Measurements from ENCODE around the gene ANKRD30A.
"Not testable (repeated sequence)": the region's sequence is repeated elsewhere in the genome, so short reads cannot be mapped to it uniquely, and the experiment has no call there.

ANKRD30A gene, protein sequence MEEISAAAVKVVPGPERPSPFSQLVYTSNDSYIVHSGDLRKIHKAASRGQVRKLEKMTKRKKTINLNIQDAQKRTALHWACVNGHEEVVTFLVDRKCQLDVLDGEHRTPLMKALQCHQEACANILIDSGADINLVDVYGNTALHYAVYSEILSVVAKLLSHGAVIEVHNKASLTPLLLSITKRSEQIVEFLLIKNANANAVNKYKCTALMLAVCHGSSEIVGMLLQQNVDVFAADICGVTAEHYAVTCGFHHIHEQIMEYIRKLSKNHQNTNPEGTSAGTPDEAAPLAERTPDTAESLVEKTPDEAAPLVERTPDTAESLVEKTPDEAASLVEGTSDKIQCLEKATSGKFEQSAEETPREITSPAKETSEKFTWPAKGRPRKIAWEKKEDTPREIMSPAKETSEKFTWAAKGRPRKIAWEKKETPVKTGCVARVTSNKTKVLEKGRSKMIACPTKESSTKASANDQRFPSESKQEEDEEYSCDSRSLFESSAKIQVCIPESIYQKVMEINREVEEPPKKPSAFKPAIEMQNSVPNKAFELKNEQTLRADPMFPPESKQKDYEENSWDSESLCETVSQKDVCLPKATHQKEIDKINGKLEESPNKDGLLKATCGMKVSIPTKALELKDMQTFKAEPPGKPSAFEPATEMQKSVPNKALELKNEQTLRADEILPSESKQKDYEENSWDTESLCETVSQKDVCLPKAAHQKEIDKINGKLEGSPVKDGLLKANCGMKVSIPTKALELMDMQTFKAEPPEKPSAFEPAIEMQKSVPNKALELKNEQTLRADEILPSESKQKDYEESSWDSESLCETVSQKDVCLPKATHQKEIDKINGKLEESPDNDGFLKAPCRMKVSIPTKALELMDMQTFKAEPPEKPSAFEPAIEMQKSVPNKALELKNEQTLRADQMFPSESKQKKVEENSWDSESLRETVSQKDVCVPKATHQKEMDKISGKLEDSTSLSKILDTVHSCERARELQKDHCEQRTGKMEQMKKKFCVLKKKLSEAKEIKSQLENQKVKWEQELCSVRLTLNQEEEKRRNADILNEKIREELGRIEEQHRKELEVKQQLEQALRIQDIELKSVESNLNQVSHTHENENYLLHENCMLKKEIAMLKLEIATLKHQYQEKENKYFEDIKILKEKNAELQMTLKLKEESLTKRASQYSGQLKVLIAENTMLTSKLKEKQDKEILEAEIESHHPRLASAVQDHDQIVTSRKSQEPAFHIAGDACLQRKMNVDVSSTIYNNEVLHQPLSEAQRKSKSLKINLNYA (N-terminal part only)

DNA sequence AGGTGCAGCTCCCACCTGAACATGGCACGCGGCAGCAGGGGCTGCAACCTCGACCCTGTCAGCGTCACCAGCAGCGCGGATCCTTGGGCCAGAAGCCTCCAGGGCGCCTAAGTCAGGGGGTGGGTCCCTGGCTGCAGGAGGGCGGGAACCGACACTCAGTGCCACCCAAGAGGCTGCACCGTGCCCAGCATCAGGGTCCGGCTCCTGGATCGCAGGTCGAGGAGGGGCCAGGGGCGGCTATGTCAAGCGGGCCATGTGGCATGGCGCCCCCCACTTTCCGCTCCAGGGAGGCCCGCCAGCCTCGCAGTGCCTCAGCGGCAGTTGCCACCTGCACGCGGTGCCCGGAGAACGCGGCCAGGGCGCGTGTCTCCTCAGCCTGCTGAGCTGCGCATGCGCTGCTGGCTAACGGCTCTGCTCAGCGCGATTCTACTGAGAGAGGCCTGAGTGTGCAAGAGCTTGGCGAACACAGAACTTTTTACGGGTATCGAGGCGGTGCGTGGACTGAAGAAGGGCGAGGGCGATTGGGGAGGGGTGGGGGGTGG lies at the start of gene ANKRD30A:
TSS of gene ANKRD30A (plus strand) at position 408 of the 542 bp plus-strand sequence. CDS start 190 bp downstream, outside the sequence.
- no peak for DNase-seq

DNA sequence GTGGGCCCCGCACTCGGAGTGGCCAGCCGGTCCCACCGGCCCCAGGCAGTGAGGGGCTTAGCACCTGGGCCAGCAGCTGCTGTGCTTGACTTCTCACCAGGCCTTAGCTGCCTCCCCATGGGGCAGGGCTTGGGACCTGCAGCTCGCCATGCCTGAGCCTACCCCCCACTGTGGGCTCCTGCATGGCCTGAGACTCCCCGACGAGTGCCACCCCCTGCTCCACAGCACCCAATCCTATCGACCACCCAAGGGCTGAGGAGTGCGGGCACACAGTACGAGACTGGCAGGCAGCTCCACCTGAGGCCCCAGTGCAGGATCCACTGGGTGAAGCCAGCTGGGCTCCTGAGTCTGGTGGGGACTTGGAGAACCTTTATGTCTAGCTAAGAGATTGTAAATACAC lies 49.3 kb upstream of the ANKRD30A start:
- not testable (repeated sequence) for DNase-seq

DNA sequence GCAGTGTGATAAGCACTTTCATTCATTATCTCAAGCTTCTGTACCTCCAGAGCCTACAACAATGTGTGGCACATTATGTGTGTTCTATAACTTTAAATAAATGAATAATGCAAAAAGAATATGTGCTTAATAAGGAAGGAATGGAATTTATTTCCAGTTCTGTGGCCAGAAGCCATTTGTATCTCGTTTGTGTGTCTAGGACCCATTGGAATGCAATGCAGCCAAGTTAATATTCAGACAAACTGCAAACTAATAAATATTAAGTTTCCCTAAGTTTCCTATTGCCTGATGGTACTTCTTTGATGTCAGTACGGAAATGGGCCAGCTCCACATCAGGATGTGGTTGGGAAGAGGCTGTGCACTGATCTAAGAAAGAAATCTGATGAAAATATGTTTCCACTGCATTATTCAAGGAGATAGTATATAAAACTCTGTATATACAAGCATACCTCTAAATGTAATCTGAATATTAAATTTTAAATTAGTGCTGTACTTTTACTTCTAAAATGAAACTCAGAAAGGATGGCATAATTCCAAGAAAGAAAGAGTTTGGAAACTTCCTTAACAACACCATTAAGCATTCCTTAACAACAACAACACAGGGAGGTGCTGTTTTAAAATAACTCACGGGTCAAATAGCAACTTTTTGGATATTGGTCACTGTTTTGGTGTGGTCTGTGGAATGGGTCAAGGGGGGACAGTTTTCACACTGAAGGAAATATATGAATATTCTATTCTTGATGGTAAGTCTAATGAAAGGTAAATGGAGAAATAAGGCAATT lies 29.4 kb upstream of the ANKRD30A start:
- no peak for DNase-seq

DNA sequence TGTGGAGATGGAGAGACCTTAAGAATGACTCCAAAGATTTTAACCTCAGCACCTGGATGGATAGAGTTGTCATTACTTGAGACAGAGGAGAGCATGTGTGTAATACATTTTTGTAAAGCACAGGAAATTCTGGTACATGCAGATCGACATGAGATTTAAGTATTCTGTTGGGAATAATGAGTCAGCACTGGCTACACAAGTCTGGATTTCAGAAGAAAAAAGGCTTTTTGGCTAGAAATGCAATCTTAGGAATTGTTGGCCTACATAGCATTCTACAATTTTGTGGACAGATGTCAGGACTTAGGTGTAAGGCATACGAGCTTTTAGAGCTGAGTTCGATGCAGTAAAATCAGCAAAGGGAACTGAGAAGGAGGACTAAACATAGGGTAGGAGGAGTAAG lies 24.1 kb upstream of the ANKRD30A start:
- DNase-seq = no peak

DNA sequence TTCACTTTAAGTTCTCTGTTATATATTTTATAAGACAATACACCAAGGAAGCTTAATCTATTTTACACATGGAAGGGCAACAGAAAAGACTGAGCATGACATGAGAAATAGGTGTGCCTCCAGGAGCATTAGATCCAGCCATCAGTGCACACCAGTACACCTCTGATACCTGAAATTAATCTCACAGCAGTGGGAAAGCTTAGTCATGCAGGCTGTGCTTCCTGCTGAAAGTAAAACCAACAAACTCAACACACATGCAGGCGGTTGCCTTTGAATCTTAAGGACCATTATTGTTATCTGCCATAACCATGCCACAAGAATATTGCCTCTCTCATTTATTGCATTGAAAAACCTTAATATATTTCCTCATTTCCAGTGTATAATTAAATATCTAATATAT lies 16.4 kb upstream of the ANKRD30A start:
- DNase-seq = no peak

DNA sequence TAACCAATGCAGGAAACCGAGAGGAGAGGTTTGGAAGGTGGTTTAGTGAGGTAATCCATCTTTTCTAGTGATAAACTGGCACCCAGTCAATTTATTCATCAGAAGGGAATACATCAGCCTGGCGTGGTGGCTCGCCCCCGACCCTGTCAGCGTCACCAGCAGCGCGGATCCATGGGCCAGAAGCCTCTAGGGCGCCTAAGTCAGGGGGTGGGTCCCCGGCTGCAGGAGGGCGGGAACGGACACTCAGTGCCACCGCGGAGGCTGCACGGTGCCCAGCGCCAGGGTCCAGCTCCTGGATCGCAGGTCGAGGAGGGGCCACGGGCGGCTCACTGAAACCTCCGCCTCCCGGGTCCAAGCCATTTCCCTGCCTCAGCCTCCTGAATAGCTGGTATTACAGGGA lies 866 bp upstream of the ANKRD30A start:
- no peak for DNase-seq

DNA sequence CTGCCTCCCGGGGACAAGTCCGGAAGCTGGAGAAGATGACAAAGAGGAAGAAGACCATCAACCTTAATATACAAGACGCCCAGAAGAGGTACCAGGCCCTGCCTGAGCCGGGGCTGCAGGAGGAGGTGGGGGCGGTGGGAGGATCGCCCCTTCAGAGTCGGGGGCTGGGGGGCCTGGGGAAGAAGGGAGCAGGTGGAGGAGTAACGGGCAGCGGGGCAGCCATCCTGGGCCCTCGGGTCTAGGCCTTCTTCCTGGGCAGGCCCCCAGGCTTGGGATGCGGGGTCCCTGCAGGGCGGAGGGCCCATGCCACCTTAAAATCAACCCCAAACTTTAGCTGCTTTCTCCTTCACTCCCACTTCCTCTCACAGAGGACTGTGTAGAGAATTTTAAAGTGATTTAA lies 523 bp downstream of the ANKRD30A start:
- DNase-seq = no peak

DNA sequence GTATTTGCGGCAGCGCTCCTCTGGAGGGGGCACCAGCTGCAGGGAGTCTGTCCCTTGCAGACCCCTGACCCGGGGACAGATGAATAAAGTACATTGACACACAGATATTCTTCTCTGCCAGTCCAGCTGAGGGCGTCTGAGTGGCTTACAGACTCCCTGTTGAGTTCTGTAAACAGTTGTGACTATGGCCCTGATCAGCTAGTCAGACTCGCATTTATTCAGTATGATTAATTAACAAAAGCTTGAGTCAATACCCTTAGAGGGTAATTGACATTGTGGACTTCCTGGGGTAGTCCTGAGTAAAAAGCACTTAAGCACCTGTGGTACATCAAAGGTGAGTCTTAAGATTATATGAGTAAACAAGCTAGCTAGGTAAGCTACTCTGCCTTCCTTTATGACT lies 21.0 kb downstream of the ANKRD30A start:
- no peak for DNase-seq

DNA sequence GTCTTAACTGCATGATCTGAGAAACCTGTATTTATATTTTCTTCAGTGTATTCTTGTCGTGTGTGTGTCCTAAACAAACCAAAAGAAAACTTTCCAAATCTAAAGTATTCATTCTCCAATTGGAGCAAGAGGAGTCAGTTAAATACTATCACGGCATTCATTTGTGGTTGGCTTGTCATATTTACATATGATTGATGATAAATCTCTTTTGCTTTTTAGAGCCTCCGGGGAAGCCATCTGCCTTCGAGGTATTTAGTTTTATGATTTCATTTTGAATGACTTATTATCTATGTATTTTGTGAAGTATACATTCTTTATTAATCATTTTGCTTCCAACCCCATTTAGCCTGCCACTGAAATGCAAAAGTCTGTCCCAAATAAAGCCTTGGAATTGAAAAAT lies 37.0 kb downstream of the ANKRD30A start:
- DNase-seq = not testable (repeated sequence)

DNA sequence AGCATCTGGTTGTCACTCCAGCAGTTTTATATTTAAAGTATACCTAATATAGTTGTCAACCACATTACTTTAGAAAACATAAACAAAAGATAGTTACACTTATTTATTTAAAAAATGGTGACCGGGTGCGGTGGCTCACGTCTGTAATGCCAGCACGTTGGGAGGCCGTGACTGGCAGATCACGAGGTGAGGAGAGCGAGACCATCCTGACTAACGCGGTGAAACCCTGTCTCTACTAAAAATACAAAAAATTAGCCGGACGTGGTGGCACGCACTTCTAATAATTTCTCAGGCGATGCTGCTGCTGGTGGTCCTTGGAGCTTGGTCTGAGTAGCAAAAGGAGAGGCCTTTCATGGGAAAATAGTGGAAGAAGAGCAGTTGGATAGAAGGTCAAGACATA lies 46.5 kb downstream of the ANKRD30A start:
- not testable (repeated sequence) for DNase-seq

DNA sequence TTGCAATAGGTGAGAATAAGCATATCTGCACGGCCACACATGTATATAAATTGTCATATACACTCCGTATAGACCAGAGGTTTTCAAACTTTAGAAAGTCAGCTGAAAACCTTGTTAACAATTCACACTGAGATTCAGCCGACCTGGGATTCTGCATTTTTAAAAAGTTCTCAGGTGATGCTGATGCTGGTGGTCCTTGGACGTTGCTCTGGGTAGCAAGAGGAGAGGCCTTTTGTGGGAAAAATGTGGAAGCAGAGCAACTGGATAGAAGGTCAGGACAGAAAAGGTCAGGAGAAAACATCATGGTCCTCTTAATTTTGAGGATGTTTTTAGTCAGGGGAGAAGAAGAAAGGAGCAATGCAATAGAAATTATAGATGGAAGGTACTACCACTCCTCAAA lies 52.9 kb downstream of the ANKRD30A start:
- DNase-seq = not testable (repeated sequence)

DNA sequence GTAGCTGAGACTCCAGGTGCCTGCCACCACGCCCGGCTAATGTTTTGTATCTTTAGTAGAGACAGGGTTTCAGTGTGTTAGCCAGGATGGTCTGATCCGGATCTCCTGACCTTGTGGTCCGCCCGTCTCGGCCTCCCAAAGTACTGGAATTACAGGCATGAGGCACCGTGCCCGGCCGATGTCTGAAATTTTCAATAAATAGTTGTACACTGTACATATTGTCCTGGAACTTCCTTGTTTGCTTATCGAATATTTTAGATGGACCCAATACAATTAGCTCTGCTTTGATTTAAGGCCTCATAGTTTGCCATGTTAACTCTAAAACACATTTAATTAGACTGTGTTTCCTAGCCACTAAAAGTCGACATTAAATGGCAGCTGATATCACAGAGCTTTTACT lies 57.3 kb downstream of the ANKRD30A start:
- not testable (repeated sequence) for DNase-seq

DNA sequence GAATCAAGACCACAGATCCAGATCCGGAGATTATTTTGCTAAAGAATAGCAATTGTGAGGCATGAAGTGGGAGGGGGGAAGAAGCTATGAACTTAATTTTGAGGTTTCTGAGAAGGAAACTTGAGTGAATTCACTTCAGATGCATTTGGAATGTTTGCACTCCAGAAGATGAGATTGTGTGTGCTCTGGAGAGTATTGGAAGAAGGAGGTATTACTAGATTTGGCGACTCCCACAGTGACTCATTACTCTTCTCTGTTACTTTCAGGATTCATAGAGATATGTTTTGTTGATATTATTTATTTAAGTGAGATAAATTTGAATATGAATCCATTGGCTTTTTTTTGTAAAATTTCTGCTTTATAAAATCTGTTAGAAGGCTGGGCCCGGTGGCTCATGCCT lies 80.7 kb downstream of the ANKRD30A start:
- DNase-seq = no peak

DNA sequence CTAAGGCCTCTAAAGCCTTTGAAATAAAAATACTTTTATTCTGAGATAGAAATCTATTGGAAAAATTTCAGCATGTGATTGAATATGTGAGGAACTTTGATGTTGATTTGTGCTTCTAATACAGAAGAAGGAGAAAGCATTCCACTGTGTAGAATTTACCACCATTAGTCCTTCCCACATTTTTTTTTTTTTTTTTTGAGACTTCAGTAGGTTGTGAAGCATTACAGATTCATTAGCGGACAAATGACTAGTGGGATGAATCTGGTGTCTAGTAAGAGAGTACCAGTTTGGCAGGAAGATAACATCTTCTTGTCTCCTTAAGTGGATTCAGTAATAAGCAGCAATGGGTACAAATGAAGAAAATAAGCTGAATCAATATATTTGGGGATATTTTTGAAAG lies 95.5 kb downstream of the ANKRD30A start:
- DNase-seq = no peak

DNA sequence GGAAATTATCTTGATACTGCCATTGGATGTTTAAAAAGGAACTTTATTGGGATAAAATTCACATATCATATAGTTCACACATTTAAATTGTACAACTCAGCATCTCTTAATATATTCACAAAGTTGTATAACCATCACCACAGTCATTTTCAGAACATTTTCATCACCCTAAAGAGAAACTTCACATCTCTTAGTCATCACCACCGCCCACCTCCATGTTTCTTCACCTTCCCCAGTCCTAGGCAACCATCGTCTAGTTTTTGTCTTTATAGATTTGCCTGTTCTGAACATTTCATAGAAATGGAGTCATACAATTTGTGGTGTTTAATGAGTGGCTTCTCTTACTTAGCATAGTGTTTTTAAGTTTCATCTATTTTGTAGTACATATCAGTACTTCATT lies 96.6 kb downstream of the ANKRD30A start:
- no peak for DNase-seq

DNA sequence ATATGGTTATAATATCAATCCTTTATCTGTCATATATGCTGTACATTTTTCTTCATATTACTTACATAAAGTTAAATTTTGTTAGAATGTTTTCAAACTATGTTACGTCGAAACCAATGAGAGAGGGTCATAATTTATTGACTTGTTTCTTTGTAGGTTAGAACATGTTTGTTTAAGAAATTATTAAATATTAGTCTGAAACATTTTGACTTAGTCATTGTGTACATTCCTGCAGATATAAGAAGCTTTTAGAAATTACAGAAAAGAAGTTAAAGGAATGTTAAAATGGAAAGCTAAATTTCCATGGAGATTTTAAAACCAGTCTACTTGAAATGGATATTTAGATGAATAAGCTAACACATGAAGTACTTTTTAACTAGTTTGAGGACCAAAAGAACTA lies 99.8 kb downstream of the ANKRD30A start:
- no peak for DNase-seq

DNA sequence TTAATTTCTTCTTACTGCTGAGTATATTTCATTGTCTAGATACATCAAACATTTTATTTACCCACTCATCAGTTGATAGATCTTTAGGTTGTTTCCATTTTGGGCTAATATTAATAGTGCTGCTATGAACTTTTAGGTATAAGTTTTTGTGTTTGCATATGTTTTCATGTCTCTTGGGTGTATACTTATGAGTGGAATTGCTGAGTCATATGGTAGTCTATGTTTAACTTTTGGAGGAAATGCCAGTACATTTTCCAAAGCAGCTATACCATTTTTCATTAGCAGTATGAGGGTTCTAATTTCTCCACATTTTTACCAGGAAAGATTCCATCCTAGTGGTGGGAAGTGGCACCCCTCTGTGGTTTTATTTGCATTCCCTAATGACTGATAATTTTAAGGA lies 101.1 kb downstream of the ANKRD30A start:
- DNase-seq = no peak

DNA sequence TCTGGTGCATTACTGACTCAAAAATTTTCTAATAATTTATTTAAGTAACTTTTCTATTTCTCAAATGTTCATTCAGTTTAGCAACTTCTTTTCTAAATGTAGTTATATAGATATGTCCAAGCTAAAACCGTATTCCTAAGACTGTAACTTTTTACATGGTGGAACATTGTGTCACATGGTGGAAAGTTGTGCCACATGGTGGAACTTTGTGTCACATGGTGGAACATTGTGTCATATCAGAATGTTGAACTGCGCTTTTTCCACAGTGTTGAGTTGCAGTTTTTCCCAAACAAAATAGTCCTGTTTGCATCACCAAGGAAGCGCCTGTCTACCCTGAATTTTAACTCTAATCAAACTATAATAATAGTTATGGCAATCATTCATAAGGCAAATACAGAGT lies 109.3 kb downstream of the ANKRD30A start:
- DNase-seq = no peak

DNA sequence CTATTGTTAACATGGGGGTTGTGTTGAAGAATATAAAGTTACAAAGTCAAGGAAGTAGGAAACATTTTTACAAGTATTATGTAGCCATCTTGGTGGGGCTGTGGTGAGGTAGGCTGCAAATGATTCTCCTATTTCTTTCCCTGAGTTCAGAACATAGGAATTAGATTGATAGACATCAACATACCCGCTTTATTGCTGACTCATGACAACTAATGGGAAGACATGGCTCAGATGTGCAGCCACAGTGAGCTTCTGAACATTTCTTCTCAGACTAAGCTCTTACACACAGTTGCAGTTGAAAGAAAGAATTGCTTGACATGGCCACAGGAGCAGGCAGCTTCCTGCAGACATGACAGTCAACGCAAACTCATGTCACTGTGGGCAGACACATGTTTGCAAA lies 110.7 kb downstream of the ANKRD30A start:
- no peak for DNase-seq

DNA sequence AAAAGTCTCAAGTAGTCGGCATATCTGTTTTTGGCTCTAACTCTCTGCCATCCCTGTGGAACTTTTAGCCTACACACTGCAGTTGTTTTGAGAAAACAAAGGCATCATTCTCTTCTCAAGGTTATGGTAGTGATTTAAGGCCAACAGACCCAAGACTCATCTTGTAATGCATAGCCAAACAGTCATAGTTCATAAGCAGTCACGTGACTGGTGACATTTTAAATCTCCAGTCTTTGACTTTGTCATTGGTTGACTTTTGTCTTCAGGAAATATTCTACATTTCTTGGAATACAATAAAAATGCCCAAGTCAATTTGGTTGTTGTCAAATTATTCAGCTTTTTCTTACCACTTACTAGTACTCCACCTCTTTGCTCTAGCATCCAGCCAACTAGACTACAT lies 114.8 kb downstream of the ANKRD30A start:
- DNase-seq = no peak

DNA sequence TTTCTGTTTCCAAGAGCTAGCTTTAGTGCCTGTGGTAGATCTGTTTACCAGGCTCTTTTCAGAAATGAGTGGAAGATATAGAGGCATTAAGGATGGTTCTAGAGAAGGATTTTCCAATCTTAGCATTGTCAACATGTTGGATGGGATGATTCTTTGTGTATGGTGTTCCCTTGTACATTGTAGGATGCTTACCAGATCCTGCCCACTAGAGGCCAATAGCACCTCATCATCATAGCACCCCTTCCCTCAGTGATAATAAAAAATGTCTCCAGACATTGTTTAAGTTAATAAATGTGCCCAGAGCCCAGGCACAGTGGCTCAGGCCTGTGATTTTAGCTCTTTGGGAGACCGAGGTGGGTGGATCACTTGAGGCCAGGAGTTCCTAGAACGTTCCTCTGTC lies 121.2 kb downstream of the ANKRD30A start:
- DNase-seq = no peak

DNA sequence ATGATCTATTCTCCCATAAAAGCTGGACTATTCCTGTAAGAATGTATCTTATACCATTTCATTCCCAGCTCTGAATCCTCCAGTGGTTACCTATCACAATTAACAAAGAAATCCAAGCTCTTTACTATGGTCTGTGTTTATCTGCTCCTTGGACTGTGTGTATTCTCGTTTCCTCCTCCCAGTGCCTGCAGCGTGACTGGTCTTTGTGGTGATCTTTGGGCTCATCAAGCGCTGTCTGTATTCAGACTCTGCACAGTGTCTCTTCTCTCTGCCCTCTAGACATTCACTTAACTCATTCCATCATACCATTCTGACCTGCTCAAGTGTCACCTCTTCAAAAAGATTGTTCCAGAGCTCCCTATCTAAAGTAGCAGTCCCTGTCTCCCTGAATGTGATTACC lies 130.4 kb downstream of the ANKRD30A start:
- DNase-seq = not testable (repeated sequence)
